GM12878 (cell line): ENCODE measurements around the gene MICAL3. TPM values are rescaled to one million over a fixed set of nuclear protein-coding genes. Genes with fewer than 3 reads are reported as not detected.

Experiments used
- ATAC-seq: fragments of 200-7000 bp; cut with Tn5 transposase; 3 replicates; pipeline ENCODE4 v1.9.1; 2020; ENCODE audit warnings: mild to moderate bottlenecking, moderate library complexity
- BruUV-seq: library from RNA; stranded (reverse); fragments of 400-500 nt; replicated peaks from 2 replicates; lab custom pipeline; 2021; lab: Mats Ljungman, UMichigan
- CTCF ChIA-PET: fragments of 300-600 bp; sonication (Branson Sonifier 250); formaldehyde crosslinking; extraction: SDS; loops from one replicate; lab custom pipeline; 2021; ENCODE audit warnings: inconsistent platforms; lab: Yijun Ruan, JAX
- POLR2A ChIA-PET: fragments of 350-600 bp; formaldehyde crosslinking; extraction: SDS; loops from one replicate; lab custom pipeline; 2021; ENCODE audit warnings: inconsistent platforms; lab: Charles Lee
- RAD21 ChIA-PET: fragments of 300-600 bp; sonication (Branson Sonifier 250); formaldehyde crosslinking; loops from one replicate; lab custom pipeline; 2023; ENCODE audit warnings: antibody characterized with exemption; ENCODE audit not compliant: unreplicated experiment; lab: Charles Lee
- SMC1A ChIA-PET: fragments of 300-600 bp; sonication (Branson Sonifier 250); formaldehyde crosslinking; loops from one replicate; lab custom pipeline; 2023; ENCODE audit not compliant: unreplicated experiment, uncharacterized antibody; lab: Charles Lee
- DNase-seq: peaks from one replicate; pipeline ENCODE4 v3.0.0-alpha.2; 2011; ENCODE audit warnings: low read depth, low spot score
- FAIRE-seq: peaks from 3 replicates; lab custom pipeline; 2011; peaks lifted over from hg19 to GRCh38; lab: Jason Lieb, UNC
- H2AFZ ChIP-seq: 2 replicates; pipeline ENCODE4 v1.6.0; 2011; ENCODE audit warnings: low read depth, low read length, control low read depth; ENCODE audit not compliant: control insufficient read depth
- H3K27ac ChIP-seq: 2 replicates; pipeline ENCODE4 v1.5.1; 2011; ENCODE audit warnings: control low read depth; ENCODE audit not compliant: control insufficient read depth, insufficient read depth
- H3K27me3 ChIP-seq, 2 experiments: replicated peaks in 1 of 2; 2 replicates each; pipeline versions ENCODE4 v1.6.0 to v1.6.1; 2011; ENCODE audit warnings: low read length in 1 of 2; ENCODE audit not compliant: control insufficient read depth in 2 of 2, insufficient read depth in 2 of 2
- H3K36me3 ChIP-seq, 2 experiments: 2 replicates each; pipeline ENCODE4 v1.5.1; 2011; ENCODE audit warnings: low read length in 1 of 2; ENCODE audit not compliant: control insufficient read depth in 2 of 2, insufficient read depth in 2 of 2
- H3K4me1 ChIP-seq: 2 replicates; pipeline ENCODE4 v1.6.1; 2011; ENCODE audit warnings: mild to moderate bottlenecking, low read length, moderate library complexity, mixed read lengths; ENCODE audit not compliant: control insufficient read depth, insufficient read depth
- H3K4me2 ChIP-seq: 2 replicates; pipeline ENCODE4 v1.6.0; 2011; ENCODE audit warnings: control low read depth; ENCODE audit not compliant: control insufficient read depth, insufficient read depth
- H3K4me3 ChIP-seq: fragments of 200-600 bp; sonication (generic); 2 replicates; pipeline ENCODE4 v1.5.1; 2016
- H3K79me2 ChIP-seq: 2 replicates; pipeline ENCODE4 v1.6.0; 2011; ENCODE audit warnings: low read length; ENCODE audit not compliant: control insufficient read depth, insufficient read depth
- H3K9ac ChIP-seq: 2 replicates; pipeline ENCODE4 v1.8.0; 2011; ENCODE audit warnings: low read length, control low read depth, mixed read lengths; ENCODE audit not compliant: control insufficient read depth, insufficient read depth
- H3K9me3 ChIP-seq: replicated peaks from 3 replicates; pipeline ENCODE4 v1.5.1; 2011; ENCODE audit warnings: mild to moderate bottlenecking, low read length; ENCODE audit not compliant: control insufficient read depth, insufficient read depth
- H4K20me1 ChIP-seq: 2 replicates; pipeline ENCODE4 v1.6.0; 2011; ENCODE audit not compliant: control insufficient read depth, insufficient read depth
- ATF7 ChIP-seq: fragments of 450-650 bp; IDR thresholded peaks from 2 replicates; pipeline ENCODE4 v1.6.1; 2016; ENCODE audit warnings: low read depth, mild to moderate bottlenecking
- BCL11A ChIP-seq: IDR thresholded peaks from 2 replicates; pipeline ENCODE4 v1.6.1; 2011; ENCODE audit warnings: low read depth, low read length
- BHLHE40 ChIP-seq, 2 experiments: fragments of 450-650 bp in 1 of 2; IDR thresholded peaks; 2 replicates each; pipeline ENCODE4 v1.6.1; 2011 to 2017; ENCODE audit warnings: low read depth in 2 of 2, borderline replicate concordance in 1 of 2, improper control_type of control experiment in 1 of 2, low read length in 1 of 2, mild to moderate bottlenecking in 1 of 2
- CBX5 ChIP-seq: sonication (generic); IDR thresholded peaks from 2 replicates; pipeline ENCODE4 v1.6.1; 2016; ENCODE audit warnings: low read depth, moderate library complexity, mild to moderate bottlenecking, inconsistent platforms
- EED ChIP-seq: sonication (generic); IDR thresholded peaks from 2 replicates; pipeline ENCODE4 v1.6.1; 2016; ENCODE audit warnings: antibody characterized with exemption, low read depth
- EZH2 ChIP-seq: IDR thresholded peaks from 2 replicates; pipeline ENCODE4 v1.6.1; 2012; ENCODE audit warnings: low read depth, mild to moderate bottlenecking, control low read depth, inconsistent platforms, low read length, borderline replicate concordance; ENCODE audit not compliant: control insufficient read depth
- PBX3 ChIP-seq: IDR thresholded peaks from 2 replicates; pipeline ENCODE4 v1.6.1; 2011; ENCODE audit warnings: mild to moderate bottlenecking, low read depth, low read length, moderate library complexity; ENCODE audit not compliant: insufficient replicate concordance
- SPI1 ChIP-seq: IDR thresholded peaks from 2 replicates; pipeline ENCODE4 v1.6.1; 2011; ENCODE audit warnings: low read depth, mild to moderate bottlenecking, low read length, moderate library complexity, borderline replicate concordance; ENCODE audit not compliant: insufficient read depth
- SUZ12 ChIP-seq: fragments of 200-600 bp; sonication (generic); IDR thresholded peaks from one replicate; pipeline ENCODE4 v1.6.1; 2018; ENCODE audit warnings: antibody characterized with exemption, mild to moderate bottlenecking; ENCODE audit not compliant: unreplicated experiment
- TBL1XR1 ChIP-seq: IDR thresholded peaks from 2 replicates; pipeline ENCODE4 v1.6.1; 2012; ENCODE audit warnings: low read depth, low read length, improper control_type of control experiment
- TCF7 ChIP-seq: IDR thresholded peaks from 2 replicates; pipeline ENCODE4 v1.6.1; 2014; ENCODE audit warnings: antibody characterized with exemption, borderline replicate concordance
- WGBS: methylation state at CpG from one replicate; pipeline ENCODE4 v1.1.6; 2016; ENCODE audit warnings: low lambda C conversion rate; ENCODE audit not compliant: insufficient replicate concordance, insufficient coverage; ENCODE audit errors: missing lambda C conversion rate; 5-methylcytosine and 5-hydroxymethylcytosine counted together
- in situ Hi-C: fragments of 300-500 bp; cut with MboI; formaldehyde crosslinking; loops from 9 replicates; pipeline ENCODE4 v1.14.3; 2018; ENCODE audit warnings: mixed read lengths
- intact Hi-C: fragments of 100-400 bp; cut with micrococcal nuclease; formaldehyde crosslinking; loops from one replicate; pipeline ENCODE4 v1.14.2; 2022; ENCODE audit not compliant: unreplicated experiment
- polyA plus RNA-seq, 11 experiments: library from polyadenylated mRNA; depleted of rRNA in 4 of 11; unstranded in 6 of 11; stranded (reverse) in 5 of 11; fragments of >200 nt; fragmentation: Nextera tagmentation in 4 of 11; fragmentation: Illumina TruSeq in 1 of 11; extraction: Ambion mirVana in 4 of 11; extraction: Trizol in 1 of 11; gene quantifications; 1 replicate in 1 of 11; 2 replicates in 10 of 11; pipeline versions ENCODE4 v1.2.1 to v1.2.3, GENCODE V29; 2011 to 2016; ENCODE audit warnings: inconsistent platforms in 2 of 11, missing spikeins in 2 of 11, low read depth in 1 of 11
- total RNA-seq, 4 experiments: library from RNA; depleted of rRNA in 3 of 4; stranded (reverse); fragments of >200 nt in 3 of 4; fragmentation: Illumina TruSeq in 1 of 4; extraction: Trizol in 1 of 4; gene quantifications; 2 replicates each; pipeline versions ENCODE4 v1.2.1 to v1.2.3, GENCODE V29; 2013 to 2021
- TF ChIP-seq, protein P1 (sequence below): fragments of 450-650 bp; IDR thresholded peaks from 2 replicates; pipeline ENCODE4 v1.6.1; 2016; ENCODE audit warnings: mild to moderate bottlenecking

Gene MICAL3
- total and polyA plus RNA-seq, 10 of the 15 experiments (the other 5 are each of a cell fraction or from before 2014, with no cell fraction given), result 2.6 to 92.2 (median 24.0) TPM

- TSS peak; percentile 9 for BruUV-seq
Measured at GRCh38 chr22:17825876-17826550, 198.3 kb downstream of the MICAL3 start.

More at GRCh38 chr22:17825876-17826550, 198.3 kb downstream of the MICAL3 start:
- H3K4me3 ChIP-seq, result no peak overlapping the region
- ChIA-PET CTCF (interaction anchor here (2.1 kb wide), 1 partner anchor 250 kb away, joined by 8 read pairs; no protein-coding TSS in a partner anchor), RAD21 (interaction anchor here (0.5 to 1.1 kb wide), 2 partner anchors 16 to 250 kb away, joined by 3 read pairs; no protein-coding TSS in a partner anchor), SMC1A (no interaction called here), POLR2A (no interaction called here)
- no peaks in the 10 kb centered on the region for H3K4me1 ChIP-seq
- DNase-seq (no peak), ATAC-seq (no peak), FAIRE-seq (no peak)
- TF ChIP-seq EED (no peak), TCF7 (no peak), ATF7 (no peak), EZH2 (no peak), SPI1 (no peak), BCL11A (no peak), BHLHE40 (IDR thresholded peaks at IDR 0.05; ENCODE audit: borderline replicate concordance in 1 of 2, low read depth in 2 of 2, low read length in 1 of 2) (no peak), TBL1XR1 (no peak), PBX3 (no peak), SUZ12 (no peak), CBX5 (no peak)
- TF ChIP-seq, protein P1, sequence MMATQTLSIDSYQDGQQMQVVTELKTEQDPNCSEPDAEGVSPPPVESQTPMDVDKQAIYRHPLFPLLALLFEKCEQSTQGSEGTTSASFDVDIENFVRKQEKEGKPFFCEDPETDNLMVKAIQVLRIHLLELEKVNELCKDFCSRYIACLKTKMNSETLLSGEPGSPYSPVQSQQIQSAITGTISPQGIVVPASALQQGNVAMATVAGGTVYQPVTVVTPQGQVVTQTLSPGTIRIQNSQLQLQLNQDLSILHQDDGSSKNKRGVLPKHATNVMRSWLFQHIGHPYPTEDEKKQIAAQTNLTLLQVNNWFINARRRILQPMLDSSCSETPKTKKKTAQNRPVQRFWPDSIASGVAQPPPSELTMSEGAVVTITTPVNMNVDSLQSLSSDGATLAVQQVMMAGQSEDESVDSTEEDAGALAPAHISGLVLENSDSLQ, result no peak
- H3K79me2 ChIP-seq, result no peaks in the 10 kb centered on the region
- no peak overlapping the region for H2AFZ ChIP-seq
- peaks cover 1 to 32% of the 10 kb centered on the region in 2 experiments; a peak in 3 of 4 replicates for H3K36me3 ChIP-seq
- H3K9me3 ChIP-seq, result no peaks in the 10 kb centered on the region
- no peaks in the 10 kb centered on the region for H4K20me1 ChIP-seq
- WGBS, result 76% methylated on average over 22 of the region's 22 CpGs
- no peak overlapping the region for H3K27ac ChIP-seq
- in situ Hi-C loops (no loop called here), intact Hi-C loops (no loop called here)
- H3K27me3 ChIP-seq, result no peaks in the 10 kb centered on the region
- no peak overlapping the region for H3K9ac ChIP-seq
- H3K4me2 ChIP-seq, result no peak overlapping the region
